K562 treated with DMSO at 1 percent for 48 hours (cell line): ENCODE data around the gene NCAPD2. TPM values are rescaled to one million over a fixed set of nuclear protein-coding genes. Genes with fewer than 3 reads are reported as not detected.

ENCODE experiments used
- total RNA-seq: library from RNA; unstranded; fragments of 300-600 nt; gene quantifications from 2 replicates; pipeline ENCODE4 v1.2.3, GENCODE V29; 2022; ENCODE audit warnings: low replicate concordance; ENCODE audit errors: extremely low read depth

Gene NCAPD2
- total RNA-seq: not detected in 2 replicates

DNA sequence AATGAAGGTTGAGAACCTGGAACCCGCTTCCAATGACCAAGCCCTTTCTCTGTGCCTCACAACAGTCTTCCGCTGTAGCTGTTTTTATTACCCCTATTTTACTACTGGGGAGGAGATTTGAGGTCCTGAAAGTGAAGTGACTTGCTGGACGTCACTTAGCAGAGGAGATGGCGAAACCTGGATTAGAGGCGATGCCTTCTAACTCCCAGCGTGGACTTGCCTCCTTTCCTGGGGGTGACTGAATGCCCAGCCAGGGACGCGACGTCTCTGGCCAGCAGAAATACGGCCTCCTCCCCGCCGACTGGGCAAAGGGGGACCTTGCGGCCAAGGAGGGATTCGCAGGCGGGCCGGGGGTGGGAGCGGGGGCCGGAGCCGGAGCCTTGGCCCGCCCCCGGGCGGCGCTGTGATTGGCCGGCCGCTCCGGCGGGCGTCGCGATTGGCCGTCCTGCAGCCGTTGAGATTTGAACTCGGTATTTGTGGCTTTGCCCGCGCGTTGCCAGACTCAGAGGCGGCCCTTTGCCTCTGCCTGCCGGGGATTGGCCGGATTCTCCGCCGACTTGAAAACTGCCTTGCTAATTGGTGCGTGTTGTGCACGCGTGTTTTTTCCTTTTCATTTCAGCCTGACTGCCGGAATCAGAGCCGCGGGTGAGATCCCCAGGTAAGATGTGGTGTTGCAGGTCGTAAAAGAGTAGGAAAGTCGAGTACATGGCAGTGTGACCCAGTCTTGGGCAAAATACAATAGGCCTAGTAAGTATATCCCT lies at the start of gene NCAPD2:
NCAPD2 (plus strand) TSS at position 606 of the 761 bp plus-strand sequence. CDS start 997 bp downstream, outside the sequence.

GRCh38 chr12:6444704-6445688 lies 48.9 kb upstream of the NCAPD2 start, which contains the start of gene CD27:
CD27 (plus strand) TSS chr12:6444955; CDS start chr12:6445096, 141 bp downstream.

DNA sequence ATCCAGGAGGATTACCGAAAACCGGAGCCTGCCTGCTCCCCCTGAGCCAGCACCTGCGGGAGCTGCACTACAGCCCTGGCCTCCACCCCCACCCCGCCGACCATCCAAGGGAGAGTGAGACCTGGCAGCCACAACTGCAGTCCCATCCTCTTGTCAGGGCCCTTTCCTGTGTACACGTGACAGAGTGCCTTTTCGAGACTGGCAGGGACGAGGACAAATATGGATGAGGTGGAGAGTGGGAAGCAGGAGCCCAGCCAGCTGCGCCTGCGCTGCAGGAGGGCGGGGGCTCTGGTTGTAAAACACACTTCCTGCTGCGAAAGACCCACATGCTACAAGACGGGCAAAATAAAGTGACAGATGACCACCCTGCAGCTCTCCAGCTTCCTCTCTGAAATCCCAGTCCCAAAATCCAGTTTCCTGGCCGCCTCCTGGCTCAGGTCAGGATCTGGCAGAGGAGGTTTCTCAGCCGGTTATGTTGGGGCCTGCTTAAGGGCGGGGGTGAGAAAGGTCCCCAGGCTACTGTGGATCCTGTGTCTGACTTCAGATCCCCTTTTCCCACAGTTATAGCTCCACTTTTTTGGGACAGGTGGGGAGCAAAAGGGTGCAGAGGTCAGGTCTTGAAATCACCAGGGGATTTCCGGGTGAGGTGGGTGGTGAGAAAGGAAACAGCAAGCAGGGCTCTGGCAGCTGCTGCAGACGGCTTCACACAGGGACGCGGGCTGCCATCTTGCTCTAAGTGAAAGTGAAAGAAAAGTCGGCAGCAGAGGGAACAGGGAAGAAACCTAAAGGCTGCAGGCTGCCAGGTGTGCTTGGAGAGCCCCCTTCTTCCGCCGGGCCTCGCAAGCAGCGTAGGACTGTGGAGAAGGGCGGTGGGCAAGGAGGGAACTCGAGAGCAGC lies 42.3 kb upstream of the NCAPD2 start, which contains the start of gene TAPBPL:
TAPBPL (plus strand) TSS at position 695 of the 897 bp plus-strand sequence. CDS start 207 bp downstream, outside the sequence.

DNA sequence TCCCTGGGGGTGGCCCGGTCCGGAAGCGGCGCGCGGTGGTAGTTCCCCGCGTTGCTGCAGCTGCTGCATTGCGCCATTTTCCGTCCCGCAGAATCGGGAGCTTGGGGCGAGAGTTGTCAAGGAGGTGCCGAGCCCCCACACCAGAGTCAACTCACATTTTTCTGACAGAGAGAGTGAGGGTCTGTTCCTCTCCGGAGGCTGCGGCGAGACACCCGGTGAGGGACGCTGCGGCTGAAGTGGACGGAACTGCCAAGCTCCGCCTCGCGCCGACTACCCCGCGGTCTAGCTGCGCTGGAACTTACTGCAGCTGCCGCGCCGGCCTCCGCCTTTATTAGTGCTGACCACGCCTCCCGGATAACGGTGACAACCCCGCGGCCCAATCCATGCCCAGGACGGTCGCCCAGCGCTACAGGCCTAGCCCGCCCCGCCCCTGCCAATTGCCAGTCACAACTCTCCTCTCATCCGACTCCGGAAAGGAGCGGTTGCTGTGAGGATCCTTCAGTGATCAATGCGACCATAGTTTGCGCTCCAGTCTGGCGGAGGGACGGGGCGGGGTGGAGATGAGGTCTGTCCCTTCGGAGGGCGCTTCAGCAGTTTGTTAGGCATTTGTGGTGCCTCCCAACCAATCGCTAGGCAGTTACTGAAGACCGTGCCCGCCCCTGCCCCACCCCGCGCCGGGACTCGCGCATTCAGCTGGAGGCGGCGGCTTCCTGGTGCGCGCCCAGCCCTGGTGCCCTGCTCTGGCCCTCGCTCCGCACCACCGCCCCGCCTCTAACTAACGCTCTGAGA lies 23.3 kb upstream of the NCAPD2 start, which contains the start of gene VAMP1:
VAMP1 (minus strand) TSS at position 303 of the 789 bp plus-strand sequence; CDS start at position 157, 146 bp downstream.

DNA sequence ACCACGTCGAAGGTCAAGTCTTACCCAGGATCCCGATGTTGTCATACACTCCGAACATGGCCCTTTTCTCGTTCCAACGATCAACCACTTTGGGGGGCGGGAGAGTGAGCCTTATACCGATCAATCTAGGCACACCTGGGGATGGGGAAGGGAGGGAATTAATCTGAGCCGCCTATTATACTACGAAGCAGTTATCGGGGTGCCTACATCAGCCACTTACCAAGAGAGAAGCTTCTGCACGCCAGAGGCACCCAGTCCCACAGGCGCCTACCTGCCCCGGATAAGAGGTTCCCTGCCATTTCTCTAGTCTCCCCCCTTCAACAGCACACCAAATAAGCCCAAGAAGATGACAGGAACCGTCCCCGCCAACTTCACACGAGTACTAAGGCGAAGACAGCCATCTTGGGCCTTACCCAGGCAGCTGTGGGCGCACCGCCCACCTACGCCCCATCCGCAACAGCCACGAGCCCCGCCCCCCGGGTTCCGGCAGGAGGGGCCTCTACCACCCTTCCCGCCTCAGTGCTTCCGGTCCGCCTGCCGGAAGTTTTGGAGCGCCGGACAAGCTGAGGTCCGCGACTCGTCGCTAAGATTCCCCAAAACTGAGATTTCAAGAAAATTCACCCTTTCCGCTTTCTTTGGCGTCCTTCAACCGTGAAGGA lies 935 bp upstream of the NCAPD2 start, which contains the start of gene MRPL51:
MRPL51 (minus strand) TSS at position 425 of the 659 bp plus-strand sequence; CDS start at position 299, 126 bp downstream.

GRCh38 chr12:6533923-6534694 lies 40.2 kb downstream of the NCAPD2 start, which contains the start of gene GAPDH:
GAPDH (plus strand) TSS chr12:6534517; CDS start chr12:6534833, 316 bp downstream.

Other genes starting within 250 kb of the NCAPD2 start
- gene PLEKHG6, start 183.4 kb upstream of the NCAPD2 start, total RNA-seq: not detected in 2 replicates
- gene TNFRSF1A, start 152.0 kb upstream of the NCAPD2 start, total RNA-seq: not detected in 2 replicates
- gene SCNN1A, start 118.5 kb upstream of the NCAPD2 start, total RNA-seq: not detected in 2 replicates
- not detected in 2 replicates for gene LTBR, start 109.9 kb upstream of the NCAPD2 start, total RNA-seq
- not detected in 2 replicates for gene CD27, start 49.1 kb upstream of the NCAPD2 start, total RNA-seq
- not detected in 2 replicates for gene TAPBPL, start 42.1 kb upstream of the NCAPD2 start, total RNA-seq
- not detected in 2 replicates for gene VAMP1, start 23.4 kb upstream of the NCAPD2 start, total RNA-seq
- gene MRPL51, start 840 bp upstream of the NCAPD2 start, total RNA-seq: not detected in 2 replicates
- 996 and 1,689 TPM in 2 replicates for gene GAPDH, start 40.4 kb downstream of the NCAPD2 start, total RNA-seq
- not detected in 2 replicates for gene IFFO1, start 61.9 kb downstream of the NCAPD2 start, total RNA-seq
- not detected in 2 replicates for gene NOP2, start 74.2 kb downstream of the NCAPD2 start, total RNA-seq
- gene CHD4, start 113.3 kb downstream of the NCAPD2 start, total RNA-seq: 161 and 363 TPM in 2 replicates
- gene LPAR5, start 141.9 kb downstream of the NCAPD2 start, total RNA-seq: not detected in 2 replicates
- gene ACRBP, start 153.3 kb downstream of the NCAPD2 start, total RNA-seq: not detected in 2 replicates
- not detected in 2 replicates for gene ING4, start 169.0 kb downstream of the NCAPD2 start, total RNA-seq
- gene ZNF384, start 195.3 kb downstream of the NCAPD2 start, total RNA-seq: not detected in 2 replicates
- not detected in 2 replicates for gene PIANP, start 206.7 kb downstream of the NCAPD2 start, total RNA-seq
- not detected in 2 replicates for gene COPS7A, start 229.9 kb downstream of the NCAPD2 start, total RNA-seq